ENCODE results near the gene NUCB2.

The NUCB2 gene

GRCh38 chr11:17343907-17344306, 67.4 kb downstream of the NUCB2 start:
- no peak for DNase-seq

- DNase-seq, result no peak
These were observed 71.1 kb downstream of the NUCB2 start for GRCh38 chr11:17347676-17348075.

GRCh38 chr11:17350455-17351171, 74.1 kb downstream of the NUCB2 start:
- no peak for DNase-seq

GRCh38 chr11:17351172-17351509, 74.6 kb downstream of the NUCB2 start:
- no peak for DNase-seq

- peak; percentile 82 for DNase-seq
These were observed 75.1 kb downstream of the NUCB2 start, which contains the start of gene NCR3LG1 for GRCh38 chr11:17351510-17352176. Gene NCR3LG1, plus strand, starts transcription at chr11:17351800. Its CDS starts 170 bp downstream, at chr11:17351970.

- DNase-seq, result peak; percentile 58
These were observed 76.6 kb downstream of the NUCB2 start for GRCh38 chr11:17352950-17353820.

- DNase-seq, result no peak
These were observed 77.5 kb downstream of the NUCB2 start for GRCh38 chr11:17353821-17354600.

GRCh38 chr11:17354601-17354991, 78.1 kb downstream of the NUCB2 start:
- peak; percentile 59 for DNase-seq

- DNase-seq, result no peak
These were observed 90.0 kb downstream of the NUCB2 start for GRCh38 chr11:17366495-17366894.

- DNase-seq, result no peak
These were observed 92.0 kb downstream of the NUCB2 start for GRCh38 chr11:17368551-17368950.

- no peak for DNase-seq
These were observed 92.6 kb downstream of the NUCB2 start for GRCh38 chr11:17369094-17369493.

- DNase-seq, result no peak
These were observed 93.2 kb downstream of the NUCB2 start for GRCh38 chr11:17369684-17370243.

- no peak for DNase-seq
These were observed 95.1 kb downstream of the NUCB2 start for GRCh38 chr11:17371614-17372013.

- DNase-seq, result no peak
These were observed 99.0 kb downstream of the NUCB2 start for GRCh38 chr11:17375547-17375946.

- DNase-seq, result no peak
These were observed 100.0 kb downstream of the NUCB2 start for GRCh38 chr11:17376493-17376892.

- DNase-seq, result no peak
These were observed 102.1 kb downstream of the NUCB2 start for GRCh38 chr11:17378655-17379054.

- DNase-seq, result no peak
These were observed 103.0 kb downstream of the NUCB2 start for GRCh38 chr11:17379383-17380180.

GRCh38 chr11:17381156-17381555, 104.6 kb downstream of the NUCB2 start:
- no peak for DNase-seq

All from CD4-positive, alpha-beta T cell treated with Interleukin-15 for 1 hour (primary cell).